ENCODE data around the gene AP1M1. TPM values are rescaled to one million over a fixed set of nuclear protein-coding genes. Genes with fewer than 3 reads are reported as not detected.

AP1M1 gene
- total RNA-seq, 5 donors from 2014 or later (not counting 1 experiment from before 2014, with no cell fraction given) = 94.9 to 171 (median 133) TPM

- POLR2A ChIA-PET = interaction anchor here in 1 of 2 donors (0.7 kb wide), 1 partner anchor 31 kb away, joined by 3 read pairs; no protein-coding TSS in a partner anchor
- Mint-ChIP-seq H3K9me3 (no peaks in the 10 kb centered on the region), H3K36me3 (peaks cover 30% of the 10 kb centered on the region), H3K27ac (no peak overlapping the region), H3K27me3 (no peaks in the 10 kb centered on the region), H3K4me3 (no peak overlapping the region), H3K4me1 (peaks cover 29 to 40% (median 33%) of the 10 kb centered on the region in 3 donors)
- H3K27me3 ChIP-seq (replicated peaks in 1 of 2; ENCODE audit: control insufficient read depth in 2 of 2, extremely low read depth in 1 of 2, insufficient read depth in 2 of 2, low read length in 1 of 2) = no peaks in the 10 kb centered on the region
- 86% methylated on average over 4 of the region's 6 CpGs for WGBS (ENCODE audit: insufficient coverage)
- H3K27ac ChIP-seq (ENCODE audit: low read length) = no peak overlapping the region
- CTCF ChIA-PET = no interaction called here
- no peaks in the 10 kb centered on the region for H3K9me3 ChIP-seq
- no peak overlapping the region for H3K4me3 ChIP-seq (ENCODE audit: control insufficient read depth in 1 of 2, extremely low read depth in 1 of 2, low read length in 1 of 2)
- peaks cover 10 to 25% of the 10 kb centered on the region in 2 experiments for H3K4me1 ChIP-seq (ENCODE audit: control insufficient read depth in 1 of 2, extremely low read depth in 1 of 2, insufficient read depth in 2 of 2, low read length in 2 of 2)
- DNase-seq (no peak), ATAC-seq (replicated peaks in 1 of 4) (no peak)
- peaks cover 19 to 49% of the 10 kb centered on the region in 2 donors for H3K36me3 ChIP-seq (ENCODE audit: control insufficient read depth in 2 of 2, extremely low read depth in 1 of 2, insufficient read depth in 1 of 2, low read length in 1 of 2)
Measured at GRCh38 chr19:16190198-16190597, 7.5 kb upstream of the AP1M1 start.

- H3K27me3 Mint-ChIP-seq = no peaks in the 10 kb centered on the region
- ChIA-PET CTCF (no interaction called here), POLR2A (interaction anchor here in 1 of 2 donors (0.7 kb wide), 1 partner anchor 31 kb away, joined by 3 read pairs; no protein-coding TSS in a partner anchor)
Measured at GRCh38 chr19:16190736-16191135, 7.0 kb upstream of the AP1M1 start.

GRCh38 chr19:16191216-16191908 is 6.3 kb upstream of the AP1M1 start:
- Histone ChIP-seq H3K27me3 (replicated peaks in 1 of 2; ENCODE audit: control insufficient read depth in 2 of 2, extremely low read depth in 1 of 2, insufficient read depth in 2 of 2, low read length in 1 of 2) (no peaks in the 10 kb centered on the region), H3K4me1 (ENCODE audit: control insufficient read depth in 1 of 2, extremely low read depth in 1 of 2, insufficient read depth in 2 of 2, low read length in 2 of 2) (peaks cover 6 to 18% of the 10 kb centered on the region in 2 experiments), H3K27ac (ENCODE audit: low read length) (no peak overlapping the region), H3K9me3 (no peaks in the 10 kb centered on the region), H3K4me3 (ENCODE audit: control insufficient read depth in 1 of 2, extremely low read depth in 1 of 2, low read length in 1 of 2) (no peak overlapping the region), H3K36me3 (ENCODE audit: control insufficient read depth in 2 of 2, extremely low read depth in 1 of 2, insufficient read depth in 1 of 2, low read length in 1 of 2) (peaks cover 19 to 49% of the 10 kb centered on the region in 2 donors)
- H3K27me3 Mint-ChIP-seq = no peaks in the 10 kb centered on the region
- peaks cover 20 to 31% (median 23%) of the 10 kb centered on the region in 3 donors for H3K4me1 Mint-ChIP-seq
- ATAC-seq (replicated peaks in 1 of 4) (no peak), DNase-seq (no peak)
- WGBS (ENCODE audit: insufficient coverage) = 94% methylated on average over 12 of the region's 16 CpGs
- no peak overlapping the region for H3K4me3 Mint-ChIP-seq
- H3K27ac Mint-ChIP-seq = no peak overlapping the region
- CTCF ChIA-PET = no interaction called here
- H3K9me3 Mint-ChIP-seq = no peaks in the 10 kb centered on the region
- peaks cover 30% of the 10 kb centered on the region for H3K36me3 Mint-ChIP-seq
- POLR2A ChIA-PET = no interaction called here

More at GRCh38 chr19:16190736-16191135, 7.0 kb upstream of the AP1M1 start:
- WGBS (ENCODE audit: insufficient coverage) = 100% methylated on average over 2 of the region's 10 CpGs
- Histone ChIP-seq H3K27me3 (replicated peaks in 1 of 2; ENCODE audit: control insufficient read depth in 2 of 2, extremely low read depth in 1 of 2, insufficient read depth in 2 of 2, low read length in 1 of 2) (no peaks in the 10 kb centered on the region), H3K4me3 (ENCODE audit: control insufficient read depth in 1 of 2, extremely low read depth in 1 of 2, low read length in 1 of 2) (no peak overlapping the region), H3K9me3 (no peaks in the 10 kb centered on the region), H3K36me3 (ENCODE audit: control insufficient read depth in 2 of 2, extremely low read depth in 1 of 2, insufficient read depth in 1 of 2, low read length in 1 of 2) (peaks cover 19 to 49% of the 10 kb centered on the region in 2 donors), H3K27ac (ENCODE audit: low read length) (no peak overlapping the region), H3K4me1 (ENCODE audit: control insufficient read depth in 1 of 2, extremely low read depth in 1 of 2, insufficient read depth in 2 of 2, low read length in 2 of 2) (peaks cover 10 to 24% of the 10 kb centered on the region in 2 experiments)
- no peak for ATAC-seq (replicated peaks in 1 of 4)
- peaks cover 26 to 34% (median 28%) of the 10 kb centered on the region in 3 donors for H3K4me1 Mint-ChIP-seq
- H3K27ac Mint-ChIP-seq = no peak overlapping the region
- H3K4me3 Mint-ChIP-seq = no peak overlapping the region
- H3K36me3 Mint-ChIP-seq = peaks cover 30% of the 10 kb centered on the region
- H3K9me3 Mint-ChIP-seq = no peaks in the 10 kb centered on the region
- DNase-seq = no peak

- no peak for DNase-seq
- ATAC-seq (replicated peaks in 1 of 4) = no peak
- no peaks in the 10 kb centered on the region for H3K9me3 ChIP-seq
- H3K27ac ChIP-seq (ENCODE audit: low read length) = no peak overlapping the region
- Mint-ChIP-seq H3K9me3 (no peaks in the 10 kb centered on the region), H3K27ac (no peak overlapping the region), H3K27me3 (no peaks in the 10 kb centered on the region), H3K4me3 (no peak overlapping the region), H3K4me1 (peaks cover 17 to 30% (median 19%) of the 10 kb centered on the region in 3 donors), H3K36me3 (peaks cover 23% of the 10 kb centered on the region)
- no peaks in the 10 kb centered on the region for H3K27me3 ChIP-seq (replicated peaks in 1 of 2; ENCODE audit: control insufficient read depth in 2 of 2, extremely low read depth in 1 of 2, insufficient read depth in 2 of 2, low read length in 1 of 2)
- POLR2A ChIA-PET = interaction anchor here in 1 of 2 donors (0.6 to 0.7 kb wide), 2 partner anchors 49 to 491 kb away, joined by 6 read pairs; no protein-coding TSS in a partner anchor
- H3K4me3 ChIP-seq (ENCODE audit: control insufficient read depth in 1 of 2, extremely low read depth in 1 of 2, low read length in 1 of 2) = no peak overlapping the region
- 99% methylated on average over 6 of the region's 10 CpGs for WGBS (ENCODE audit: insufficient coverage)
- peaks cover 7 to 18% of the 10 kb centered on the region in 2 experiments for H3K4me1 ChIP-seq (ENCODE audit: control insufficient read depth in 1 of 2, extremely low read depth in 1 of 2, insufficient read depth in 2 of 2, low read length in 2 of 2)
- peaks cover 19 to 40% of the 10 kb centered on the region in 2 donors for H3K36me3 ChIP-seq (ENCODE audit: control insufficient read depth in 2 of 2, extremely low read depth in 1 of 2, insufficient read depth in 1 of 2, low read length in 1 of 2)
- CTCF ChIA-PET = interaction anchor here in 1 of 2 donors (0.7 kb wide), 1 partner anchor 89 kb away, joined by 7 read pairs; no protein-coding TSS in a partner anchor
Measured at GRCh38 chr19:16193466-16193865, 4.2 kb upstream of the AP1M1 start.

- ChIA-PET CTCF (interaction anchor here (0.6 to 1.7 kb wide), 5 partner anchors 9 to 273 kb away, joined by 3 to 23 read pairs (median 4); partner anchors contain the start of gene FAM32A (in 1 of the 2)), POLR2A (interaction anchor here (0.6 to 2.5 kb wide), 5 partner anchors 11 to 175 kb away, joined by 3 to 8 read pairs (median 5); partner anchors contain the start of gene FAM32A (in 1 of the 2))
- Mint-ChIP-seq H3K9me3 (no peaks in the 10 kb centered on the region), H3K4me3 (peak overlapping the region; percentile 71 to 86 (median 81)), H3K27ac (peak overlapping the region; percentile 95 to 98), H3K27me3 (no peaks in the 10 kb centered on the region), H3K36me3 (peaks cover 7% of the 10 kb centered on the region), H3K4me1 (peaks cover 38 to 41% (median 40%) of the 10 kb centered on the region in 3 donors)
- no peaks in the 10 kb centered on the region for H3K9me3 ChIP-seq
- ATAC-seq (replicated peaks in 1 of 4) (no peak), DNase-seq (no peak)
- H3K27me3 ChIP-seq (replicated peaks in 1 of 2; ENCODE audit: control insufficient read depth in 2 of 2, extremely low read depth in 1 of 2, insufficient read depth in 2 of 2, low read length in 1 of 2) = no peaks in the 10 kb centered on the region
- H3K4me1 ChIP-seq (ENCODE audit: control insufficient read depth in 1 of 2, extremely low read depth in 1 of 2, insufficient read depth in 2 of 2, low read length in 2 of 2) = peaks cover 19 to 45% of the 10 kb centered on the region in 2 experiments
- H3K4me3 ChIP-seq (ENCODE audit: control insufficient read depth in 1 of 2, extremely low read depth in 1 of 2, low read length in 1 of 2) = peak overlapping the region; percentile 93 to 98
- H3K36me3 ChIP-seq (ENCODE audit: control insufficient read depth in 2 of 2, extremely low read depth in 1 of 2, insufficient read depth in 1 of 2, low read length in 1 of 2) = peaks cover 9 to 26% of the 10 kb centered on the region in 2 donors
- WGBS (ENCODE audit: insufficient coverage) = 22% methylated on average over 1 of the region's 2 CpGs
- H3K27ac ChIP-seq (ENCODE audit: low read length) = peak overlapping the region; percentile 74
Measured at GRCh38 chr19:16197188-16197621, 506 bp upstream of the AP1M1 start.

GRCh38 chr19:16198370-16198651 is 600 bp downstream of the AP1M1 start:
- Mint-ChIP-seq H3K9me3 (no peaks in the 10 kb centered on the region), H3K4me3 (peak overlapping the region; percentile 71 to 81 (median 81)), H3K36me3 (peaks cover 14% of the 10 kb centered on the region), H3K4me1 (peaks cover 47 to 50% (median 48%) of the 10 kb centered on the region in 3 donors), H3K27ac (peak overlapping the region; percentile 76 to 85), H3K27me3 (no peaks in the 10 kb centered on the region)
- ChIA-PET CTCF (interaction anchor here in 1 of 2 donors (1.0 to 1.7 kb wide), 3 partner anchors 10 to 184 kb away, joined by 4 to 23 read pairs (median 4); partner anchors contain the start of gene FAM32A), POLR2A (interaction anchor here in 1 of 2 donors (1.2 kb wide), 1 partner anchor 13 kb away, joined by 6 read pairs; the partner anchor contains the start of gene FAM32A)
- Histone ChIP-seq H3K27me3 (replicated peaks in 1 of 2; ENCODE audit: control insufficient read depth in 2 of 2, extremely low read depth in 1 of 2, insufficient read depth in 2 of 2, low read length in 1 of 2) (no peaks in the 10 kb centered on the region), H3K4me1 (ENCODE audit: control insufficient read depth in 1 of 2, extremely low read depth in 1 of 2, insufficient read depth in 2 of 2, low read length in 2 of 2) (peaks cover 23 to 45% of the 10 kb centered on the region in 2 experiments), H3K36me3 (ENCODE audit: control insufficient read depth in 2 of 2, extremely low read depth in 1 of 2, insufficient read depth in 1 of 2, low read length in 1 of 2) (peaks cover 15 to 34% of the 10 kb centered on the region in 2 donors), H3K9me3 (no peaks in the 10 kb centered on the region), H3K4me3 (ENCODE audit: control insufficient read depth in 1 of 2, extremely low read depth in 1 of 2, low read length in 1 of 2) (peak overlapping the region; percentile 93 to 98), H3K27ac (ENCODE audit: low read length) (peak overlapping the region; percentile 71)
- under 1% methylated on average over 18 of the region's 18 CpGs for WGBS (ENCODE audit: insufficient coverage)
- no peak for DNase-seq
- ATAC-seq (replicated peaks in 1 of 4) = no peak

Data from T-cell (primary cell).